ENCODE measurements around the gene BRMS1L. TPM values are rescaled to one million over a fixed set of nuclear protein-coding genes. Genes with fewer than 3 reads are reported as not detected.

Gene BRMS1L
- total and polyA plus RNA-seq, 2 experiments from 2014 or later = 11.8 to 19.5 TPM

GRCh38 chr14:35851823-35852222, 25.7 kb downstream of the BRMS1L start:
- H4K20me1 ChIP-seq (replicated peaks; ENCODE audit: insufficient read depth) = no peaks in the 10 kb centered on the region
- Mint-ChIP-seq H3K4me3 (no peak overlapping the region), H3K27ac (no peak overlapping the region), H3K27me3 (ENCODE audit: insufficient read depth, low read depth, poor library complexity) (peaks cover 3% of the 10 kb centered on the region), H3K4me1 (no peaks in the 10 kb centered on the region), H3K9me3 (peaks cover 4% of the 10 kb centered on the region; the same call in 1 of the 3 replicates), H3K36me3 (ENCODE audit: low read depth) (peaks cover 18% of the 10 kb centered on the region)
- no peak for DNase-seq (ENCODE audit: low spot score)
- no peak overlapping the region for H3K4me3 ChIP-seq
- H2AFZ ChIP-seq = no peak overlapping the region
- no peak for TF ChIP-seq JUNB (IDR thresholded peaks at IDR 0.05; ENCODE audit: unreplicated experiment)
- no peaks in the 10 kb centered on the region for H3K27me3 ChIP-seq (ENCODE audit: insufficient read depth)
- no peak overlapping the region for H3K4me2 ChIP-seq
- no peaks in the 10 kb centered on the region for H3F3A ChIP-seq (replicated peaks; ENCODE audit: low read depth)
- no peaks in the 10 kb centered on the region for H3K79me2 ChIP-seq (replicated peaks; ENCODE audit: insufficient read depth)
- H3K27ac ChIP-seq (ENCODE audit: low read depth) = no peak overlapping the region
- H3K4me1 ChIP-seq (ENCODE audit: insufficient read depth) = no peaks in the 10 kb centered on the region
- H3K36me3 ChIP-seq (ENCODE audit: insufficient read depth) = no peaks in the 10 kb centered on the region; the same call in 1 of the 2 replicates
- ATAC-seq = no peak
- H3K9me2 ChIP-seq (ENCODE audit: insufficient read depth) = no peaks in the 10 kb centered on the region

GRCh38 chr14:35853225-35853624, 27.1 kb downstream of the BRMS1L start:
- Histone ChIP-seq H3K4me2 (no peak overlapping the region), H3K4me3 (no peak overlapping the region), H3K27me3 (ENCODE audit: insufficient read depth) (no peaks in the 10 kb centered on the region), H3K36me3 (ENCODE audit: insufficient read depth) (no peaks in the 10 kb centered on the region; the same call in 1 of the 2 replicates), H3K9me2 (ENCODE audit: insufficient read depth) (no peaks in the 10 kb centered on the region), H3K4me1 (ENCODE audit: insufficient read depth) (no peaks in the 10 kb centered on the region), H4K20me1 (replicated peaks; ENCODE audit: insufficient read depth) (no peaks in the 10 kb centered on the region), H3F3A (replicated peaks; ENCODE audit: low read depth) (no peaks in the 10 kb centered on the region), H3K27ac (ENCODE audit: low read depth) (no peak overlapping the region), H3K79me2 (replicated peaks; ENCODE audit: insufficient read depth) (no peaks in the 10 kb centered on the region), H2AFZ (no peak overlapping the region)
- Mint-ChIP-seq H3K9me3 (peaks cover 4% of the 10 kb centered on the region; the same call in 1 of the 3 replicates), H3K27me3 (ENCODE audit: insufficient read depth, low read depth, poor library complexity) (no peaks in the 10 kb centered on the region), H3K36me3 (ENCODE audit: low read depth) (peaks cover 18% of the 10 kb centered on the region), H3K4me1 (no peaks in the 10 kb centered on the region), H3K4me3 (no peak overlapping the region), H3K27ac (no peak overlapping the region)
- ATAC-seq (no peak), DNase-seq (ENCODE audit: low spot score) (no peak)
- TF ChIP-seq JUNB (IDR thresholded peaks at IDR 0.05; ENCODE audit: unreplicated experiment) (no peak), NANOG (IDR thresholded peaks at IDR 0.05; ENCODE audit: borderline replicate concordance) (no peak), ZNF462 (CRISPR knock-in tag; IDR thresholded peaks at IDR 0.05) (no peak), ETS1 (IDR thresholded peaks at IDR 0.05) (no peak), CREB1 (CRISPR knock-in tag; IDR thresholded peaks at IDR 0.05; ENCODE audit: low read depth) (no peak), ZNF114 (CRISPR knock-in tag; IDR thresholded peaks at IDR 0.05) (no peak), EZH2 (IDR thresholded peaks at IDR 0.05; ENCODE audit: low read depth, unreplicated experiment) (no peak), CTCF (conservative IDR thresholded peaks at IDR 0.05; ENCODE audit: low read depth in 2 of 2) (no peak), ZNF331 (CRISPR knock-in tag; IDR thresholded peaks at IDR 0.05; ENCODE audit: low read depth) (no peak), POLR2AphosphoS5 (IDR thresholded peaks at IDR 0.05; ENCODE audit: low read depth) (no peak), STAT1 (IDR thresholded peaks at IDR 0.05; ENCODE audit: unreplicated experiment) (no peak), EZH2phosphoT487 (IDR thresholded peaks at IDR 0.05; ENCODE audit: unreplicated experiment) (no peak)
